GM12891 (cell line): ENCODE results near the gene POGZ.

Experiments
- PAX5 ChIP-seq: IDR thresholded peaks from 2 replicates; pipeline ENCODE4 v1.6.1; 2011; ENCODE audit warnings: low read length, moderate library complexity, mild to moderate bottlenecking; ENCODE audit not compliant: insufficient read depth, severe bottlenecking
- POLR2A ChIP-seq: IDR thresholded peaks from 2 replicates; pipeline ENCODE4 v1.6.1; 2011; ENCODE audit warnings: low read depth, low read length, control low read depth
- POLR2AphosphoS5 ChIP-seq: IDR thresholded peaks from 2 replicates; pipeline ENCODE4 v1.6.1; 2011; ENCODE audit warnings: low read depth, low read length, control low read depth
- POU2F2 ChIP-seq: IDR thresholded peaks from 2 replicates; pipeline ENCODE4 v1.6.1; 2011; ENCODE audit warnings: low read depth, mild to moderate bottlenecking, control low read depth, low read length, moderate library complexity
- SPI1 ChIP-seq: IDR thresholded peaks from 2 replicates; pipeline ENCODE4 v1.6.1; 2011; ENCODE audit warnings: low read depth, low read length, control low read depth
- TAF1 ChIP-seq: IDR thresholded peaks from 2 replicates; pipeline ENCODE4 v1.6.1; 2011; ENCODE audit warnings: low read depth, low read length, control low read depth

DNA sequence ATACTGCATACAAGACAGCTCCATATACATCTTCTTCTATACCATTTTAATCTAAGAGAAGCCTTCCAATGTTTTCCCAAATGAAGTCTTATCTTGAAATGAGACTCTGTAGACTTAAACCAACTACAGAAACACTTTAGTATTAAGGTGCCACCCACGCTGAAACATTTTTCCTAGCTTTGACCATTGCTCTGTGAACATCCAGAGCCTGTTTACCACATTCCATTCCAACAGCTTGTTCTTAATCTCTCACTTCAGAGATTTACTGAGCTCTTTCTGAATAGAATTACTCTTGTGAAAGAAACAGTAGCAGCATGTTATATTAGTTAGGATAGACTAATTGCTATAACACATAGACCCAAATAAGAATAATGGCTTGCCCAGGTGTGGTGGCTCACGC is 19.6 kb upstream of the POGZ start:
- TF ChIP-seq POLR2A, result no peak
- no peak for TF ChIP-seq POLR2AphosphoS5
- TF ChIP-seq PAX5, result no peak
- TF ChIP-seq SPI1, result no peak
- TF ChIP-seq POU2F2, result no peak
- no peak for TF ChIP-seq TAF1
